C1 segment of cervical spinal cord (tissue), 14 donors: Measurements from ENCODE around the gene MAP2K6.
A peak's percentile ranks its signal among the peaks of the same experiment; 100 is the strongest.

Source experiments
- DNase-seq, 14 donors: peaks; one replicate each; lab custom pipeline; 2025; lab: John Stamatoyannopoulos, UW

The MAP2K6 gene

DNA sequence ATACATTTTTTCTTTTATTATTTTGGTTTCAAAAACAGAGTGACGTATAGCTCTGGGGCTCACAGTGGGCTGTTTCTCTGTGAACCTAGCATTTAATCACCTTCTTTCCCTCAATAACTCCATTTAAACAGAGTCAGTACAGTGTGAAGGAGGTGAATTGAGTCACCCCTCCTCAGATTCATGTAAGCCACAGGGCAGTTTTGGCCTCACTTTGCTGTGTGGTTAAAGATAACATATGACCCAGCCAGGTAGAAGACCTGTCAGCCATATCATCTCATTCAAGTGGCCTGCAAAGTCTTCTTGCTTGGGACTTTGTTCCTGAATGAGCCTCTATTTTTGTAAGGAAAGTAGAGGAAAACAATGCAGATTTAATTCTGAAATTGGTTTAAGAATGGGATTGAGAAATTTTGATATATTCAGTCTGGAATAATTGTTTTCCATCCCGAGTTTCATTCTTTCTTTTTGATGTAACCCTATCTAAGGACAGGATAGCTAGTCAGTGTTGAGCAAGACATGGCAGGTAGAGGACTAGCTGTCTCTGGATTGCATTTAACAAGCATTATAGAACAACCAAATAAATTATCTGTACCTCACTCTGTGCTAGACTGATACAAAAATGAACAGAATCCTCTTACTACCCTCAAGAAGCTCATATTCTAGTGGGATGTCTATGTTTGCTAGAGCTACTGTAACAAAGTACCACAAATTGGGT is 13.1 kb downstream of the MAP2K6 start:
- no peak for DNase-seq

DNA sequence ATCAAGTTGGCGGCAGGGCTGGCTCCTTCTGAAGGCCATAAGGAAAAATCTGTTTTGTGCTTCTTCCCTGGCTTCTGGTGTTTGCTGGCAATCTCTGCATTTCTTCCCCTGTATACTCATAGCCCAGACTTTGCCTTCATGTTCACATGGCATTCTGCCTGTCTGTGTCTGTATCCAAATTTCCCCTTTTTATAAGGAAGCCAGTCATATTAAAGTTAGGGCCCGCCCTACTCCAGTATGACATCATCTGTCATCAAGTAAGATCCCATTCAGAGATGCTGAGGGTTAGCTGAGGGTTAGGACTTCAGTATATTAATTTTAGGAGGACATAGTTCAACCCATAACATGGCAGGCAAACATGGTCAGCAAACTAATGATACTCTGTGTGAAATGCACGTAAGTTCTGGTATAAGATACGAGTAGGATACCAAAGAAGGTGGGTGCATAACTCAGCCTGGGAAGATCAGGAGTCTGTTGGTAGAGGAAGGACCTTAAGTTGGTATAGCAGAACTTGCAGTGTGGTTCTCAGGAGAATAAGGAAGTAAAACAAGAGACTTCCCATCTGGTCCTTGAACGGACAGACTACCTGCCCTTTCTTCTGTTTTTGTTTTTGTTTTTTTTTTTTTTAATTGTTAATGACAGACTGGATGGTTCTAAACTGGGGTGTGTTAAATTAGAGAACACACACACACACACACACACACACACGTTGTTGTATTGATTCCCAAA is 13.9 kb downstream of the MAP2K6 start:
- DNase-seq = no peak

DNA sequence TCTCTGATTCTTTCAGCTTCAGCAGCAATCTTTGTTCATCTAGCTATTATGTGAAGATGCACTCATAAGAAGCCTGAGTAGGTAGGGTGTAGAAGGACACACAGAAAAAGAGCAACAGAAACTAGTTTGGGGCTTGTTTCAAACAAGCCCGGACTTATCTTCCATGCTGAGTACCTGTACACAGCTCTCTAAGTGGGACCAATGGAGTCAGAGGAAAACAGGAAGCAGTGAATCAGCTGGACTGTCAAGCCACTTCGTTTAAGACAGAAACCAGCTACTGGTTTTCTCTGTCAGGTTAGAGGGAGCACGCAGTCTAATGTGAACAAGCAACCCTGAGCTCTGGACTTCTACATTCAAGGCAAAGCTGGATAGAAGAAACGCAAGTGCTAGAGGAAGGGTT is 16.0 kb downstream of the MAP2K6 start:
- DNase-seq = no peak

DNA sequence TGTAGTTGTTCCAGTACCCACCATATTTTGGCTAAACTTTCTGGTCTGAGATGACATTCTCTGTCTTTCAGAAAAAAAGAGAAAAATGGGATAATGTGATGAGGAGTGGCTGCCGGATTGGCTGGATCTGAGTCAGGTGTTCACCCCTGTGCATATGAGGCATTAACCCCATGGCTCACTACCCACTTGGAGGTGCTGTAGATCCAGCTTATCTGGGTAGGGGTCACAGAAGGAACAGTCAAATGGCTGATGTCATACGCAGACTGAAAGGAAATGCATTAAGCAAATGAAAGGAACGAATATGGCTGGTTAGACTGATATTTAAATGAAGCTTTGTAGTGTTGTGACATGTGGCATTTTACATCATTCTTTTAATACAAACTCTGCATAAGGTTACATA is 17.3 kb downstream of the MAP2K6 start:
- DNase-seq = no peak

DNA sequence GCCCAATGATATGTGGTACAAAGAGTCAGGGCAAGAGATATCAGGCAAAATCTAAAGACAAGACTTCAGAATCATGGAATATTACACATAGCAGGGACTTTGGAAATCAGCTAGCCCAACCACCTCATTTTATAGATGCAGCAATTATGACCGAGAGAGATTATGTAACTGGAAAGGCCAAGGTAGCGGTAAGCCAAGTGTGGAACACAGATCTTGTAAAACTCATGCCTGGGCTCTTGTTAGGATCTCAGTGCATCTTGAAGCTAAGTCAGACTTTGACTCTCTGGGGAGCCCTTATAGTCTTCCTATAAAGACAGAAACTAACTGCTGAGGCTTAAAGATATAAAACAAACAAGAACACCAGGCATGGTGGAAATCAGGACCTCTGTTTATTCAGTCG is 18.6 kb downstream of the MAP2K6 start:
- no peak for DNase-seq

DNA sequence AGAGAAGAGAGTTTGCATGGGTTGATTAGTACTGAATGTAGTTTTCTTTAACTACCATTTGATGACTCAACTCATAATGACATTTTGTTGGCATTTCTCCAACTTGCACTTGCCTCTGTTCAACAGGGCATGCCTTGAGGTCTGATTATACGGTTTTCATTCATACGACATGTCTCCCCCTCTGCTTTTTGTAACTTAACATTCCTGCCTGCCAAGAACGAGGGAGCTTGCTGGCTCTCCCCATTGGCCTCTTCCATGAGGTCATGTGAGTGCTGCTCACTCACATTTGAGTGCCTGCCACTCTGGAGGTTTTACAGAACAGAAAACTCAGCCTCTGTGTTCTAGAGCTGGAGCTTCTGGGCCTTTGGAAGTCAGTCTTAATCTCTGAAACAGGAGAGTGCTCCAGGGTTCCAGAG is 19.7 kb downstream of the MAP2K6 start:
- peak in 10 of 14 donors; percentile 7 to 52 (median 14) for DNase-seq

DNA sequence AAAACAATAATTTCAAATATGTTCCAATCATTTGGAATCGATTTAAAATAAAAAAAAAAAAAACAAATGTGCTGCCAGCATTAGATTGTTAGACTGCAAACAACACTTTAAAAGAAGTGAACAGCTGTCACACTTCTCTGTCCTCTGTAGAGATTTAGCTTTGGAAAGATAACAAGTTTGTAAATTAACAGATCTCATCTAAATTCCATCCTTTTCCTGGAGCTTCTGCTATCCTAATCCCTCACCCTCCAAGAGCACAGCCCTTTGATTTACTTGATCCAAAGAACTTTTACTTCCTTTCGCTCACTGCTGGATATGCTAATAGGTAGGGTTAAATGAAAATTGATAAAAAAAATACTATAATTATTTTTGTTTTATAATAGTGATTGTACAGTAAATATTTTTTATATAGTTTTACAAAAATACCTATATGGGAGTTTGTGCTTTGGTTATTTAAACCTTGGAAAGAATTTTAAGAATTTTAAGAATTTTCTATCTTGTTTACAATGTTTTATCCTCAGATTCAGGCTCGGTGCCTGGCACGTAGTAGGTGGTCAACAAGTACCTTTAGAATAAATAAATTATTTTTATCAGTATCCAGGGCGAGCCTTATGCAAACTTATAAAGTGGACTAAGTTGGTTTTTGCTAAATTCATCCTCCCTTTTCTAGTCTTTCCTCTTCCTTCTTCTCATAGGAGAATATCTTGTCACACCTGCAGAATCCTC is 21.6 kb downstream of the MAP2K6 start:
- no peak for DNase-seq

DNA sequence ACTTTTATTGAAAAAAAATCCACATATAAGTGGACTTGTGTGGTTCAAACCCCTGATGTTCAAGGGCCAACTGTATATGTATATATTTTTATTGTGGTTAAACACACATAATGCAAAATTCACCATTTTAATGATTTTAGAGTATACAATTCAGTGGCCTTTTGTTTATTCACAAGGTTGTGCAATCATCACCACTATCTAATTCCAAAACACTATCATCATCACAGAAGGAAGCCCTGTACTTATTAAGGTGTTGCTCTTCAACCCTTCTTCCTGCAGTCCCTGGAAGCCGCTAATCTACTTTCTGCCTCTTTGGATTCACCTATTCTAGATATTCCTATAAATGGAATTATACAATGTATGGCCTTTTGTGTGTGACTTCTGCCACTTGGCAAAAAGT is 23.0 kb downstream of the MAP2K6 start:
- no peak for DNase-seq

DNA sequence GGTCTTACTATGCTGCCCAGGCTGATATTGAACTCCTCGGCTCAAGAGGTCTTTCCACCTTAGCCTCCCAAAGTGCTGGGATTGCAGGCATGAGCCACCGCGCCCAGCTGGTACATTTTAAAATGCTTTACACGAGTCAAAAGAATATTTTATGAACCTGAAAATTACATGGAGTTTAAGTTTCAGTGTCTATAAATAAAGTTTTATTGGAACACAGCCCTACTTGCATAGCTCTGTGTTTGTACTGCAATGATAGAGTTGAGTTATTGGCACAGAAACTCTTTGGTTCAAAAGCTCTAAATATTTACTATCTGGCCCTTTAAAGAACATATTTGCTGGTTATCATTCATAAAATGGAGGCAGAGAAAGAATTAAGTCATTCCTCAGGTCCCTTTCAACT is 24.3 kb downstream of the MAP2K6 start:
- no peak for DNase-seq

DNA sequence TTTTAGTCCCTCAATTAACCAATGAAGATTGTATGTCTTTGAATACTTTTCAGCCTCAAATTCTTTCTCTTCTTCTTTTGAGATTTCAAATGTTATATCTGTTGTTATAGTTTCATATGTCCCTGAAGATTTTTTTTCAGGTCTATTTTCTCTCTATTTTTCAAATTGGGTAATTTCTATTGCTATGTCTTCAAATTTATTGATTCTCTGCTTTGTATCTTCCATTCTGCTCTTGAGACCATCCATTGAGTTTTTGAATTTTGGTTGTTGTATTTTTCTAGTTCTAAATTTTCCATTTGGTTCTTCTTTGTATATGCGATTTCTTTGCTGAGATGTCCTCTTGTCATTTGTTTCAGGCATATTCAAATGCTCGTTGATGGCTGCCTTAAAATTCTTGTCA is 26.7 kb downstream of the MAP2K6 start:
- DNase-seq = no peak

DNA sequence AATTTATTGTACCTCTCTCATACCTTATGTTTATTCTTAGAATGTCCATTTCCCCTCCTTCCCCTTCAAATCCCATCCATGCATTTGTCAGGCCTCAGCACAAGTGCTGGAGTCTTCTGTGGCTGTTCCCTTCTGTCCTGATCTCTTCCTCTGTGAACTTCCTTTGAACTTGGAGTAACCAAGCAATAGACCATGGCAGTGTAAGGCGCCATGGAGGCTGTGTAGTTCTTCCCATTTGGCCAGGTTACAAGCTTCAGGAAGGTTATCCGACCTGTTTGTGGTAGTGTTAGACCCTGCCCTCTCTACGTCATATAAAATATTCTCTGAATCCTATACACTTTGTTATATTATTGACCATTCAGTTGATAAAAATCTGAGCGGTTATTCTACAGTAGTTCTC is 28.6 kb downstream of the MAP2K6 start:
- no peak for DNase-seq

DNA sequence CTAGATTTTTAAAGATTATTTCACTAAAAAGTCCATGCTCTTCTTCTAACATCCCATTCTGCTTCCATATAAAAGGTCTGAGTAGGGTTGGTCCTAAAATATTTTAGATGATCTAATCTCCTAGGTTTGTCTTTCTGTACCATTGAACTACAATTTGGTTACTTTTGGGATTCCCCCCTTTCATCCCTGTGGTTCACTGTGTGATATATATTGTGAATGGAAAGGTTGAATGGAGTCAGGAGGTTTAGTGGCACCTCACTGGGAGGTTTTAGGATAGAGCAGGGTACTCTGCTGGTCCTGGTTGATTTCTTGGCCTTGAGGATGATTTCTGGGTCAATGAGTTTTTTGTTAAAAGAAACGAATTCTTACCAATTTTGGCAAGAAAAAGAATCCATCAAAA is 29.5 kb downstream of the MAP2K6 start:
- no peak for DNase-seq

DNA sequence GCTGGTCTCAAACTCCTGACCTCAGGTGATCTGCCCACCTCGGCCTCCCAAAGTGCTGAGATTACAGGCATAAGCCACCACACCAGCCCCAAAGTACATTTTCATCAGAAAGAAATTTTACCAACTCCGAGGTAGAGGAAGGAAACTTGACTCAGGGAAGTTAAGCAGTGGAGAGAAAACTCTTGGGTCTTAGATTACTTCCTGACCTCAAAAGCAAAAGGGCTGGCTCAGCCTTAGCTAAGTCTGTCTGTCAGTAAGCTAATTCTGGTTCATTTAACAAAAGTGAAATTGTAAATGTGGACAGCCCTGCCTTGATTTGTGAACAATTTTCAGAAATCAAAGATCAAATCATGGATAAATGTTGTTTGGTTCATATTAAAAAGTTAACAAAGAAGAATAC is 30.6 kb downstream of the MAP2K6 start:
- no peak for DNase-seq

DNA sequence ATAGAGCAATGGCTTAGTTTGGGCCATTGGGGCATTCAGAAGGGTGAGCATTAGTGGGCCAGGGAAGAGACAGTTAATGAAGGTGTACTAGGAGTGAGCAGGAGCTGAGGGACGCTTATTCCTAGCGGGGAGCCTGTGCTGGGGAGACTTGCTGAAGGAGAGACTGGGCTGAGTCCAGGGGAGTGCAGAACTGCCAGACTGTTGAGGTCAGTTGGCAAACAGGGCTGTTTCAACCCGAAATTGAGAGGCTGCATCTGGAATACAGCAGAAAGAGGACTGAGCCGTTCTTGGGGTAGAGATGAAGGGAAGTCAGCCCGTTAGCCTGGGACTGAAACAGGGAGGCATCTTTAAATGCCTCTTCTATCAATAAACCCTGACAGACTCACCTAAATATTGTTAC is 33.2 kb downstream of the MAP2K6 start:
- DNase-seq = peak in 9 of 14 donors; percentile 11 to 35 (median 18)

DNA sequence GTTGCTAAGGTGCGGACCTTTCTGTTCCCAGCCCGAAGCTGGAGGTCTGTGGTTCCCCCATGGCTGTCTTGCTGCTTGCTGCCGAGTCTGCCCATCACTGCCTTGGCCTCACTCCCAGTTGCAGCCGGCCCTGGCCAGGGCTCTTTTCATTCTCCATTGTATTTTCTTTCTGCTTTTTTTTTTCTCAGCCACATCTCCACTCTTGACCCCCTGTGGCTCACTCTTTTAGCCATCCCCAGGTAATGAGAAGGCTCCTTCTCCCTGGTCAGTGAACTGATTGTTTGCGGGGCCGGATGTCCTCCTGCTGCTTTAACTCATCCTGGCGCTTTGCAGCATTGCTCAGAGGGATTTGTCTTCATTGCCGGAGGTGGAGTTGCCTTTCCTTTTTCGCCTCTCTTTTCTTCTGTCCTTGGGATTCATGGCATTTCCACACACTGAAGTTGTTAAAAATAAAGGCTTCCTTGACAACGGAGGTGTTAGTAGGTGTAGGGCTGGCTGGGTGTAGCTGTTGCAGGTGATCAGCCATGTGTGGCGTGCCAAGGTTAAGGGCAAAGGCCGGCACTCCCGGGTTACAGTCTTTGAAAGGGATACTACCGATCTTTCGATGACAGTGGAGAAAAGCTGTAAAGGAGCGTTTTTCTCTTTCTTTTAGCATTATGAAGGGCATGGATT is 34.1 kb downstream of the MAP2K6 start:
- DNase-seq = peak in 12 of 14 donors; percentile 36 to 72 (median 60)

DNA sequence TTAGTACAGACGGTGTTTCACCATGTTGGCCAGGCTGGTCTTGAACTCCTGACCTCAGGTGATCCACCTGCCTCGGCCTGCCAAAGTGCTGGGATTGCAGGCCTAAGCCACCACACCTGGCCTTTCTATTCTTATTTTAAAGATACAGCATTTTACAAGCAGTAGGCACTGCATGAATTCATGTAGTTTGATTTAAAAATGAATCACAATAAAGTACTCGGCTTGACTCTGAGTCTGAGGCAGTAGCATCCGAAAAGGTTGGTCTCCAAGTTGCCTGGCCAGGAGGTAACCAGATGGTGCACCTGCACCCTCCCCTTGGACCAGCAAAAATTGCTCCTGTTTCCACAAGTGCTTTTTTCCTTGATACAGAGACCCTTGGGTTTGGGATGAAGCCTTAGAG is 35.6 kb downstream of the MAP2K6 start:
- DNase-seq = no peak

DNA sequence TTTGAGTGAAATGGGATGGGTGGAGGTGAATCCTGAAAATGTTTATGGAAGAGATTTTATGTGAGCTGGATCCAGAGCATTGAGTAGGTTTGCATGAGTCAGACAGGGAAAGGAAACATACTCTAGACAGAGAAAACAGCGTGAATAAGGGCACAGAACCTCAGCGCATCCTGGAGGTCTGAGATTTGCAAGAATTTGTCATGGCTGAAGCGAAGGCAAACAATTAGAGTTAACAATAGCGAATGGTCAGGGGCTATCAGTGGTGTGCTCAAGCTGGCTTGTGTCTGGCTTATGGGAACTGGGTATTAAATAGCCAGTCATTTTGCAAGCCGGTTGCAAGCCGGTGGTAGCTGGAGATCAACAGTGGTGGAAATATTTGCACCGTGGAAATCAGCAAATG is 36.4 kb downstream of the MAP2K6 start:
- no peak for DNase-seq

DNA sequence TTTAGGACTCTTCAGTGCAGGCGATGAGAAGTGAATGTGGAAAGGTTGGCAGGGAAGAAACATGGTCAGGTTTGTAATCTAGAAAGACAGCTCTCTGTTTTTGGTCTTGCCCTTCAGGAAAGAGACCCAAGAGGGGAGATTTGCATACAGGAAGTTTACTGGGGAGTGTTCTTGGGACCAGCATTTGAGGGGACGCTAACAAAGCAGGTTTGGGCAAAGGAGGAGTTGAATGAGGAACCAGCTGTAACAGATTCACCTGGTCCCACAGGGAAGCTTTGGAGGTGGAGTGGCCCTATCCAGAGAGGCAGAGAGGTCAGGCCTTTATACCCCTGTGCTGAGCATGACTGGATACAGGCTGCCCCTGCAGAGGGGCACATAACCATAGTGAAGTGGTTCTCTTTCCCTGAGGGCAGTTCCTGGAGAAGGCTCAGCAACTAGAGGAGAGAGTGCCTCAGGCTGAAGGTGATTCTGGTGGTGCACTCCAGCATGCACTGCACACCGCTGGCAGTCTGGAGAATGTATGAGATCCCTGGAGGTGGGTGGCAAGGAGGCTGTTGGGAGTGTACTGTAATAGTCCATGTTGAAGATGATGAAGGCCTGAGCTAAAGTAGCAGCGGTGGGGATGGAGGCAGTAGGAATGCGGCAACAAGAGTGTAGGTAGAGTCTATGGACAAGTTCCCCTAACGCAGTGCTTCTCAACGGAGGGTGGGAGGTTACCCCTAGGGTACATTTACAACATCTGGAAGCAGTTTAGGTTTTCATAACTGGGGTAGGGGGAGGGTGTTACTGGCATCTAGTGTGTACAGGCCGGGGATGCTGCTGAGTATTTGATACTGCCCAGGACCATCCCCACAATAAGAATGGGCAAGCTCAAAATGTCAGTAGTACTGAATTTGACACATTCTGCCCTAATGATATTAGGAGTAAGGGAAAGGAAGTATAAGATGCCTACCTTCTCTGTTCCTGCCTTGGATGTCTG is 37.2 kb downstream of the MAP2K6 start:
- DNase-seq = no peak

DNA sequence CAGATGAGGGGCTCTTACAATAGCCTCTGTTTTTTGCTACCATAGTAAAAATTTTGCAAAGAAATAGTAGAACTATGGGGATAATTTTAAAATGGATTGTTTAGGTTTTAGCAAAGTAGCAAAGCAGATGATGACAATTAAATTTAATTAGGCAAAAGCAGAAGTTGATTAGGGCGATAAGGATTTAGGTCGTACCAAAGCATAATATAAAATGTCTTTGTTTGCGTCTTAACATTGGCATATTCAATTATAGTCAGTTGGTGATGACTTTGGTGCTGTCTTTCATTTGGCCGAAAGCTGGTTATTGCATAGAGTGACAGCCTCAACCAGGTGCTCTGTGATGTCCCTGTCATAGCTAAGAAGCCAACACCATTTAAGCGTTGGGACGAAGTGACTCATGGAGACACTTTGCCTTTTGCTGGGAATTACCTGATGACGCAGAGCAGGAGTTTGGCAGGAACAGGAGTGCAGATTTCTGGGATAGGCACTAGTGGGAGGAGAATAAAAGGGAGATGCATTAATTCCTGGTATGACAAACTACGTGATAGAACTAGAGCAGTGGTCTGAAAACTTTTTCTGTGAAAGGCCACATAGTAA is 38.3 kb downstream of the MAP2K6 start:
- no peak for DNase-seq

DNA sequence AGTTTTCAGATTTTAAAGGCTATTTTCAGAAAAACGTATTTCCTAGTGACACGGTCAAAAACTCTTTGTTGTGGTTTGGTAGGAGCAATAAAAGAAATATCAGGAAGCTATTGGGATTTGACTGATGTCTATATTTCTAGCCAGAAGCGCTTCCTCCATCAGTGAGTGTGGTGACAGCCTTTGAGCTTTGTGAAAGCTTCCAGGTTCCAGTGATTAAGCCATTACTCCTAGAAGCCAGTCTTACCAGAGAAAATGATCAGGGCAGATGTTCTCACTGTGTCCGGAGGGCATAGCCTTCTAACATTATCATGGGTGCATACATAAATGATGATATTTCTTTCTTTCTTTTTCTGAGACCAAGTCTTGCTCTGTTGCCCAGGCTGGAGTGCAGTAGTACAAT is 39.6 kb downstream of the MAP2K6 start:
- DNase-seq = no peak

DNA sequence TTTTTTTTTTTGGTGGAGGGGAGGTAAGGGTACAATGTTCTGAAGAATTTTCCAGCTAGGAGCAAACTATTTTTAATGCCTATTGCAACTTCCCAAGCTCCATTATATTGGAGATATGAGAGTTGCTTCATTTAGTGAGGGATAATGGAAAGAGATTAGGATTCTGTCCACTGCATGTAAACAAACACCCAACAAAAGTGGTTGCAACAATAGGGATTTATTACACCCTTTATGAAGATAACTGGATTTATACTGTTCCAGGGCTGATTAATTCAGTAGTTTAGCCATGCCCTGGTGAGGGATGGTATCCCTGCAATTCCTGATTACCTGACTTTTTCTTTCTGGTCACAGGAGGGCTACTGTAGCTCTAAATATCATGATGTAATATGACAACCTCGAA is 40.5 kb downstream of the MAP2K6 start:
- no peak for DNase-seq
